ENCODE data around the gene PTPRR. TPM values are rescaled to one million over a fixed set of nuclear protein-coding genes. Genes with fewer than 3 reads are reported as not detected.

Gene PTPRR
- total and polyA plus RNA-seq, 2 of the 4 experiments (the other 2 are of a cell fraction) = 0.18 to 0.21 TPM

- no peak overlapping the region for H3K18ac ChIP-seq (ENCODE audit: low read depth, low read length)
- H2AK9ac ChIP-seq (replicated peaks; ENCODE audit: low read depth, low read length, poor library complexity) = no peak overlapping the region
- H3K4me2 ChIP-seq (ENCODE audit: low read depth, low read length) = no peak overlapping the region
- no peak overlapping the region for H2BK15ac ChIP-seq (ENCODE audit: low read depth, low read length)
- no peak overlapping the region for H2AK5ac ChIP-seq (ENCODE audit: low read depth, low read length)
- H3K14ac ChIP-seq (replicated peaks; ENCODE audit: low read depth, low read length) = no peak overlapping the region
- no peaks in the 10 kb centered on the region for H3K79me1 ChIP-seq (ENCODE audit: low read depth in 1 of 2, low read length in 2 of 2)
- no peak overlapping the region for H2BK120ac ChIP-seq (ENCODE audit: low read depth, low read length)
- no peak for ATAC-seq (ENCODE audit: low read depth)
- H3K9ac ChIP-seq (ENCODE audit: low read depth, low read length) = no peak overlapping the region
- ChIA-PET POLR2A (ENCODE audit: unreplicated experiment) (no interaction called here), CTCF (no interaction called here)
- no peaks in the 10 kb centered on the region for H3K27me3 ChIP-seq (ENCODE audit: control insufficient read depth, insufficient read depth, low read length)
- in situ Hi-C loops (cut with MboI; ENCODE audit: low sequenced_read_pairs) = no loop called here
- no peaks in the 10 kb centered on the region for H3K9me1 ChIP-seq (ENCODE audit: insufficient read depth, low read length)
- no peak overlapping the region for H3K23ac ChIP-seq (ENCODE audit: low read depth, low read length)
- no peak for DNase-seq
- H4K20me1 ChIP-seq (ENCODE audit: insufficient read depth, low read length) = no peaks in the 10 kb centered on the region
- H3K4me3 ChIP-seq (ENCODE audit: insufficient read depth, low read depth, low read length) = no peak overlapping the region
- intact Hi-C loops (cut with micrococcal nuclease) = no loop called here
- BruUV-seq (replicated peaks) = no TSS peak
- no peak overlapping the region for H3K27ac ChIP-seq (ENCODE audit: insufficient read depth, low read length)
- H2AFZ ChIP-seq (replicated peaks; ENCODE audit: low read length, poor library complexity) = no peak overlapping the region
- H2BK20ac ChIP-seq (ENCODE audit: low read depth, low read length) = no peak overlapping the region
- TF ChIP-seq BHLHE40 (IDR thresholded peaks at IDR 0.05; ENCODE audit: low read depth, low read length) = no peak
- H4K8ac ChIP-seq (ENCODE audit: low read depth in 2 of 2, low read length in 2 of 2) = no peak overlapping the region
- no peak overlapping the region for H2BK5ac ChIP-seq (ENCODE audit: low read depth, low read length, poor library complexity, severe bottlenecking)
- no peaks in the 10 kb centered on the region for H3K36me3 ChIP-seq (ENCODE audit: control insufficient read depth, insufficient read depth, low read length)
- WGBS, 2 experiments (ENCODE audit: extremely low coverage in 2 of 2, insufficient read length in 1 of 2) = 43% methylated on average over 1 of the region's 7 CpGs; no CpG with 5 or more reads in 1 of the 2 experiments
- no peak overlapping the region for H4K91ac ChIP-seq (ENCODE audit: insufficient read depth, low read depth, low read length)
- H3K4ac ChIP-seq (ENCODE audit: low read depth, low read length) = no peak overlapping the region
- dilution Hi-C loops (cut with HindIII; ENCODE audit: low sequenced_read_pairs, unreplicated experiment) = no loop called here
- H3K4me1 ChIP-seq (ENCODE audit: control insufficient read depth, insufficient read depth, low read length) = no peaks in the 10 kb centered on the region
- no peak overlapping the region for H3K56ac ChIP-seq (ENCODE audit: extremely low read depth, insufficient read depth, low read length)
- no peak overlapping the region for H4K5ac ChIP-seq (ENCODE audit: low read depth, low read length)
- peaks cover 2% of the 10 kb centered on the region; the same call in 1 of the 2 replicates for H3K9me3 ChIP-seq (ENCODE audit: control insufficient read depth, insufficient read depth, low read length)
These were observed 97.2 kb downstream of the PTPRR start for GRCh38 chr12:70823182-70823976.

Measured in IMR-90 (cell line).